Measurements from ENCODE around the gene CD53. TPM values are rescaled to one million over a fixed set of nuclear protein-coding genes. Genes with fewer than 3 reads are reported as not detected.
A peak's percentile ranks its signal among the peaks of the same experiment; 100 is the strongest.

The CD53 gene
- total and polyA plus RNA-seq, 9 of the 15 experiments (the other 6 are each of a cell fraction or from before 2014, with no cell fraction given) = 63.5 to 220 (median 131) TPM

DNA sequence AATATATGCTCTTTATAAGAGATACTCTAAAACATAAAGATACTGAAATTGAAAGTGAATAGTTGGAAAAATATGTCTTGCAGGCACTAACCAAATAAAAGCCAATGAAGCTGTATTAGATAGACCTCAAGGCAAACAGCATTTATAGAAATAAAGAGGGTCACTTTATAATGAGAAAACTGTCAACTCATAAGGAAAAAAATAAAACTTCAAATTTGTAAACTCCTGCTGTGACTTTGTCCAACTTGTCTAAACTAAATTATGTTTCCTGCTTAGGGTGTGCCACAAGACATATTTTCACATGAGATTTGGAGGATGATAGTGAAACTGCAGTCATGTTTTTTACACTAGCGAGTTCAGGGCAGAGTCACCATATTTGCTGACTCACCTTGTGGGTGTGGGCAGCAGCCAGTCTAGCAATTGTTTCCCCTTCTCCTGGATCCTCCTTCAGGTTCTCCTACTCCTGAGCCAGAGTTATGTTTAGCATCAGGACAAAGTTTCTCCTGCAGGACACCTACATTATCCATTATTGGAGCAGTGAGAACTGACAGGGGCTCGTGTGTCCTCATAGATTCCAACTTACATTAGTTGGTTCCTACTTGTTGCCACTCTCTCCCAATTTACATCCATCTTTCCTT, 43.8 kb downstream of the CD53 start (continued):
- TF ChIP-seq CHD7 (IDR thresholded peaks at IDR 0.05; ENCODE audit: low read depth, low read length) = no peak
- no peak for TF ChIP-seq NRF1 (conservative IDR thresholded peaks at IDR 0.05 in 1 of 2, IDR thresholded peaks at IDR 0.05 in 1 of 2)
- no peak for TF ChIP-seq ZNF124 (CRISPR knock-in tag; IDR thresholded peaks at IDR 0.05)
- TF ChIP-seq PCBP2 (IDR thresholded peaks at IDR 0.05; ENCODE audit: low read depth, low read length, poor library complexity, severe bottlenecking) = no peak
- no peak; a peak in 1 of 4 replicates for TF ChIP-seq CSDE1 (IDR thresholded peaks at IDR 0.05)
- TF ChIP-seq, protein P1, sequence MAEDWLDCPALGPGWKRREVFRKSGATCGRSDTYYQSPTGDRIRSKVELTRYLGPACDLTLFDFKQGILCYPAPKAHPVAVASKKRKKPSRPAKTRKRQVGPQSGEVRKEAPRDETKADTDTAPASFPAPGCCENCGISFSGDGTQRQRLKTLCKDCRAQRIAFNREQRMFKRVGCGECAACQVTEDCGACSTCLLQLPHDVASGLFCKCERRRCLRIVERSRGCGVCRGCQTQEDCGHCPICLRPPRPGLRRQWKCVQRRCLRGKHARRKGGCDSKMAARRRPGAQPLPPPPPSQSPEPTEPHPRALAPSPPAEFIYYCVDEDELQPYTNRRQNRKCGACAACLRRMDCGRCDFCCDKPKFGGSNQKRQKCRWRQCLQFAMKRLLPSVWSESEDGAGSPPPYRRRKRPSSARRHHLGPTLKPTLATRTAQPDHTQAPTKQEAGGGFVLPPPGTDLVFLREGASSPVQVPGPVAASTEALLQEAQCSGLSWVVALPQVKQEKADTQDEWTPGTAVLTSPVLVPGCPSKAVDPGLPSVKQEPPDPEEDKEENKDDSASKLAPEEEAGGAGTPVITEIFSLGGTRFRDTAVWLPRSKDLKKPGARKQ (CRISPR knock-in tag; IDR thresholded peaks at IDR 0.05) = no peak
- no peak for TF ChIP-seq ZNF507 (tag; conservative IDR thresholded peaks at IDR 0.05)
- TF ChIP-seq HNRNPK (IDR thresholded peaks at IDR 0.05; ENCODE audit: low read depth, low read length, poor library complexity, severe bottlenecking) = no peak
- TF ChIP-seq MYBL2 (IDR thresholded peaks at IDR 0.05; ENCODE audit: low read depth) = no peak
- no peak for TF ChIP-seq MYBL2 (CRISPR knock-in tag; IDR thresholded peaks at IDR 0.05; ENCODE audit: borderline replicate concordance)
- TF ChIP-seq NFIC (IDR thresholded peaks at IDR 0.05) = peak; percentile 42; the same call in 1 of the 2 replicates
- no peak for TF ChIP-seq ZNF695 (CRISPR knock-in tag; IDR thresholded peaks at IDR 0.05)
- peak; percentile 34 for TF ChIP-seq VEZF1 (CRISPR knock-in tag; IDR thresholded peaks at IDR 0.05)
- TF ChIP-seq ZNF347 (CRISPR knock-in tag; IDR thresholded peaks at IDR 0.05; ENCODE audit: low read depth) = no peak

Measured in K562 (cell line).